ENCODE results near the gene CHSY1. TPM values are rescaled to one million over a fixed set of nuclear protein-coding genes. Genes with fewer than 3 reads are reported as not detected.

The CHSY1 gene
- total and polyA plus RNA-seq, 10 of the 15 experiments (the other 5 are each of a cell fraction or from before 2014, with no cell fraction given) = 1.4 to 31.2 (median 10.5) TPM

DNA sequence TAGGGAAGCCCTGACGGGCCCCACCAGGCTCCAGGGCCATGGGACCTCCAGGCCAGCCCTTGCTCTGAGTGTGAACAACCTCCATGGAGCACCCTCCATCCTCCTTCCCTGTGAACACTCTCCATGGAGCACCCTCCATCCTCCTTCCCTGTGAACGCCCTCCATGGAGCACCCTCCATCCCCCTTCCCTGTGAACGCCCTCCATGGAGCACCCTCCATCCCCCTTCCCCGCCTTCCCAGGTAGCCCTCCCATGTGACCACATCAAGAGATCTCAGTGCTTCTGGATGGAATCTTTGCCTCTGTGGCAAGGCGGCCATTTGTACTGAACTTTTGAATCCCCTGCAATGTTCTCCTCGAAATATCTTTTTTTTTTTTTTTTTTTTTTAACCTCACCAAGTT is 66.5 kb downstream of the CHSY1 start:
- DNase-seq (ENCODE audit: low read depth, low spot score) = no peak
- Histone ChIP-seq H3K79me2 (ENCODE audit: control insufficient read depth, insufficient read depth, low read length) (peaks cover 55% of the 10 kb centered on the region), H3K9ac (ENCODE audit: control insufficient read depth, insufficient read depth, low read length) (no peak overlapping the region), H3K9me3 (replicated peaks; ENCODE audit: control insufficient read depth, insufficient read depth, low read length) (no peaks in the 10 kb centered on the region), H3K4me3 (no peak overlapping the region), H3K4me1 (ENCODE audit: control insufficient read depth, insufficient read depth, low read length) (peaks cover 17% of the 10 kb centered on the region), H3K27me3 (replicated peaks in 1 of 2; ENCODE audit: control insufficient read depth in 2 of 2, insufficient read depth in 2 of 2, low read length in 1 of 2) (no peaks in the 10 kb centered on the region), H2AFZ (ENCODE audit: control insufficient read depth, low read depth, low read length) (no peak overlapping the region), H4K20me1 (ENCODE audit: control insufficient read depth, insufficient read depth) (no peaks in the 10 kb centered on the region), H3K36me3 (ENCODE audit: control insufficient read depth in 2 of 2, insufficient read depth in 2 of 2, low read length in 1 of 2) (peaks cover 3 to 8% of the 10 kb centered on the region in 2 experiments; a peak in 3 of 4 replicates), H3K4me2 (ENCODE audit: control insufficient read depth, insufficient read depth) (no peak overlapping the region), H3K27ac (ENCODE audit: control insufficient read depth, insufficient read depth) (no peak overlapping the region)
- intact Hi-C loops (cut with micrococcal nuclease; ENCODE audit: unreplicated experiment) = loop anchor here (5.0 kb wide), 1 partner anchor 58 kb away; no protein-coding TSS in a partner anchor
- ChIA-PET RAD21 (ENCODE audit: unreplicated experiment) (interaction anchor here (0.9 to 1.7 kb wide), 3 partner anchors 10 to 63 kb away, joined by 3 to 5 read pairs (median 4); no protein-coding TSS in a partner anchor), SMC1A (ENCODE audit: uncharacterized antibody, unreplicated experiment) (interaction anchor here (0.9 kb wide), 1 partner anchor 58 kb away, joined by 3 read pairs; no protein-coding TSS in a partner anchor), CTCF (interaction anchor here (1.2 kb wide), 1 partner anchor 36 kb away, joined by 3 read pairs; no protein-coding TSS in a partner anchor), POLR2A (interaction anchor here (0.7 kb wide), 1 partner anchor 176 kb away, joined by 6 read pairs; no protein-coding TSS in a partner anchor)
- 89% methylated on average over 6 of the region's 6 CpGs for WGBS (ENCODE audit: insufficient coverage, insufficient replicate concordance, low lambda C conversion rate, missing lambda C conversion rate)
- in situ Hi-C loops (cut with MboI) = no loop called here
- ATAC-seq = no peak
- no TSS peak for BruUV-seq (replicated peaks)
- FAIRE-seq = no peak
- TF ChIP-seq ETV6 (conservative IDR thresholded peaks at IDR 0.05 in 1 of 2, IDR thresholded peaks at IDR 0.05 in 1 of 2; ENCODE audit: borderline replicate concordance in 1 of 2, low read depth in 1 of 2) = no peak
- TF ChIP-seq RUNX3 (IDR thresholded peaks at IDR 0.05; ENCODE audit: low read length) = no peak
- TF ChIP-seq, protein P1, sequence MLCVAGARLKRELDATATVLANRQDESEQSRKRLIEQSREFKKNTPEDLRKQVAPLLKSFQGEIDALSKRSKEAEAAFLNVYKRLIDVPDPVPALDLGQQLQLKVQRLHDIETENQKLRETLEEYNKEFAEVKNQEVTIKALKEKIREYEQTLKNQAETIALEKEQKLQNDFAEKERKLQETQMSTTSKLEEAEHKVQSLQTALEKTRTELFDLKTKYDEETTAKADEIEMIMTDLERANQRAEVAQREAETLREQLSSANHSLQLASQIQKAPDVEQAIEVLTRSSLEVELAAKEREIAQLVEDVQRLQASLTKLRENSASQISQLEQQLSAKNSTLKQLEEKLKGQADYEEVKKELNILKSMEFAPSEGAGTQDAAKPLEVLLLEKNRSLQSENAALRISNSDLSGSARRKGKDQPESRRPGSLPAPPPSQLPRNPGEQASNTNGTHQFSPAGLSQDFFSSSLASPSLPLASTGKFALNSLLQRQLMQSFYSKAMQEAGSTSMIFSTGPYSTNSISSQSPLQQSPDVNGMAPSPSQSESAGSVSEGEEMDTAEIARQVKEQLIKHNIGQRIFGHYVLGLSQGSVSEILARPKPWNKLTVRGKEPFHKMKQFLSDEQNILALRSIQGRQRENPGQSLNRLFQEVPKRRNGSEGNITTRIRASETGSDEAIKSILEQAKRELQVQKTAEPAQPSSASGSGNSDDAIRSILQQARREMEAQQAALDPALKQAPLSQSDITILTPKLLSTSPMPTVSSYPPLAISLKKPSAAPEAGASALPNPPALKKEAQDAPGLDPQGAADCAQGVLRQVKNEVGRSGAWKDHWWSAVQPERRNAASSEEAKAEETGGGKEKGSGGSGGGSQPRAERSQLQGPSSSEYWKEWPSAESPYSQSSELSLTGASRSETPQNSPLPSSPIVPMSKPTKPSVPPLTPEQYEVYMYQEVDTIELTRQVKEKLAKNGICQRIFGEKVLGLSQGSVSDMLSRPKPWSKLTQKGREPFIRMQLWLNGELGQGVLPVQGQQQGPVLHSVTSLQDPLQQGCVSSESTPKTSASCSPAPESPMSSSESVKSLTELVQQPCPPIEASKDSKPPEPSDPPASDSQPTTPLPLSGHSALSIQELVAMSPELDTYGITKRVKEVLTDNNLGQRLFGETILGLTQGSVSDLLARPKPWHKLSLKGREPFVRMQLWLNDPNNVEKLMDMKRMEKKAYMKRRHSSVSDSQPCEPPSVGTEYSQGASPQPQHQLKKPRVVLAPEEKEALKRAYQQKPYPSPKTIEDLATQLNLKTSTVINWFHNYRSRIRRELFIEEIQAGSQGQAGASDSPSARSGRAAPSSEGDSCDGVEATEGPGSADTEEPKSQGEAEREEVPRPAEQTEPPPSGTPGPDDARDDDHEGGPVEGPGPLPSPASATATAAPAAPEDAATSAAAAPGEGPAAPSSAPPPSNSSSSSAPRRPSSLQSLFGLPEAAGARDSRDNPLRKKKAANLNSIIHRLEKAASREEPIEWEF (IDR thresholded peaks at IDR 0.05; ENCODE audit: insufficient replicate concordance, low read depth, low read length) = no peak
- TF ChIP-seq CHD1 (IDR thresholded peaks at IDR 0.05; ENCODE audit: low read depth, low read length) = no peak
- TF ChIP-seq RELA (IDR thresholded peaks at IDR 0.05; ENCODE audit: borderline replicate concordance, partially characterized antibody) = no peak
- no peak for TF ChIP-seq JUND (IDR thresholded peaks at IDR 0.05; ENCODE audit: low read depth, low read length)
- no peak for TF ChIP-seq CHD2 (IDR thresholded peaks at IDR 0.05; ENCODE audit: borderline replicate concordance, low read depth, low read length)
- TF ChIP-seq, protein P2, sequence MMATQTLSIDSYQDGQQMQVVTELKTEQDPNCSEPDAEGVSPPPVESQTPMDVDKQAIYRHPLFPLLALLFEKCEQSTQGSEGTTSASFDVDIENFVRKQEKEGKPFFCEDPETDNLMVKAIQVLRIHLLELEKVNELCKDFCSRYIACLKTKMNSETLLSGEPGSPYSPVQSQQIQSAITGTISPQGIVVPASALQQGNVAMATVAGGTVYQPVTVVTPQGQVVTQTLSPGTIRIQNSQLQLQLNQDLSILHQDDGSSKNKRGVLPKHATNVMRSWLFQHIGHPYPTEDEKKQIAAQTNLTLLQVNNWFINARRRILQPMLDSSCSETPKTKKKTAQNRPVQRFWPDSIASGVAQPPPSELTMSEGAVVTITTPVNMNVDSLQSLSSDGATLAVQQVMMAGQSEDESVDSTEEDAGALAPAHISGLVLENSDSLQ (IDR thresholded peaks at IDR 0.05) = no peak
- TF ChIP-seq CREM (IDR thresholded peaks at IDR 0.05; ENCODE audit: low read depth) = no peak
- TF ChIP-seq, protein P3, sequence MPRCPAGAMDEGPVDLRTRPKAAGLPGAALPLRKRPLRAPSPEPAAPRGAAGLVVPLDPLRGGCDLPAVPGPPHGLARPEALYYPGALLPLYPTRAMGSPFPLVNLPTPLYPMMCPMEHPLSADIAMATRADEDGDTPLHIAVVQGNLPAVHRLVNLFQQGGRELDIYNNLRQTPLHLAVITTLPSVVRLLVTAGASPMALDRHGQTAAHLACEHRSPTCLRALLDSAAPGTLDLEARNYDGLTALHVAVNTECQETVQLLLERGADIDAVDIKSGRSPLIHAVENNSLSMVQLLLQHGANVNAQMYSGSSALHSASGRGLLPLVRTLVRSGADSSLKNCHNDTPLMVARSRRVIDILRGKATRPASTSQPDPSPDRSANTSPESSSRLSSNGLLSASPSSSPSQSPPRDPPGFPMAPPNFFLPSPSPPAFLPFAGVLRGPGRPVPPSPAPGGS (IDR thresholded peaks at IDR 0.05; ENCODE audit: borderline replicate concordance, insufficient read depth, low read depth, low read length, poor library complexity, severe bottlenecking) = no peak
- no peak for TF ChIP-seq ESRRA (IDR thresholded peaks at IDR 0.05; ENCODE audit: low read length)
- TF ChIP-seq NFXL1 (IDR thresholded peaks at IDR 0.05; ENCODE audit: borderline replicate concordance) = no peak
- no peak for TF ChIP-seq NR2C1 (IDR thresholded peaks at IDR 0.05)
- no peak for TF ChIP-seq SMAD1 (IDR thresholded peaks at IDR 0.05; ENCODE audit: low read depth, partially characterized antibody)
- TF ChIP-seq PAX8 (IDR thresholded peaks at IDR 0.05) = no peak
- no peak for TF ChIP-seq ZNF217 (IDR thresholded peaks at IDR 0.05)
- no peak for TF ChIP-seq POLR2AphosphoS5 (IDR thresholded peaks at IDR 0.05; ENCODE audit: low read length)
- no peak for TF ChIP-seq RB1 (IDR thresholded peaks at IDR 0.05; ENCODE audit: borderline replicate concordance)

Measured in GM12878 (cell line).